HepG2 (cell line): Measurements from ENCODE around the gene ECSCR. TPM values are rescaled to one million over a fixed set of nuclear protein-coding genes. Genes with fewer than 3 reads are reported as not detected.

Experiments
- ATAC-seq: fragments of 200-7000 bp; cut with Tn5 transposase; 3 replicates; pipeline ENCODE4 v1.9.1; 2020; ENCODE audit warnings: mild to moderate bottlenecking, moderate library complexity
- BruUV-seq: library from RNA; stranded (reverse); fragments of 400-500 nt; replicated peaks from 2 replicates; lab custom pipeline; 2021; lab: Mats Ljungman, UMichigan
- CTCF ChIA-PET: fragments of 300-600 bp; formaldehyde crosslinking; extraction: SDS; loops from one replicate; lab custom pipeline; 2021; ENCODE audit warnings: low total read pairs, inconsistent platforms, low intra/inter-chr PET ratio; lab: Yijun Ruan, JAX
- POLR2A ChIA-PET: fragments of 350-600 bp; sonication (Branson Sonifier 250); formaldehyde crosslinking; loops from one replicate; lab custom pipeline; 2020; ENCODE audit warnings: antibody characterized with exemption, inconsistent platforms; lab: Yijun Ruan, JAX
- DNase-seq: peaks from one replicate; pipeline ENCODE4 v3.0.0-alpha.2; 2015; ENCODE audit warnings: low spot score
- FAIRE-seq: peaks from 3 replicates; lab custom pipeline; 2011; peaks lifted over from hg19 to GRCh38; lab: Jason Lieb, UNC
- H2AFZ ChIP-seq: one replicate; pipeline ENCODE4 v1.6.1; 2011; ENCODE audit warnings: low read length, inconsistent platforms
- H3K27ac ChIP-seq: fragments of 300-600 bp; 3 replicates; pipeline ENCODE4 v1.8.0; 2011; ENCODE audit warnings: mixed run types, mild to moderate bottlenecking, mixed read lengths, low read length, inconsistent platforms; ENCODE audit not compliant: insufficient read depth; ENCODE audit errors: extremely low read length
- H3K27me3 ChIP-seq, 2 experiments: fragments of 200-600 bp in 1 of 2; 2 replicates in 1 of 2; 3 replicates in 1 of 2; pipeline versions ENCODE4 v1.6.0 to v1.8.0; 2011; ENCODE audit warnings: low read length in 2 of 2, mild to moderate bottlenecking in 2 of 2, moderate library complexity in 2 of 2, inconsistent platforms in 1 of 2; ENCODE audit not compliant: insufficient read depth in 2 of 2, control insufficient read depth in 1 of 2
- H3K36me3 ChIP-seq, 2 experiments: fragments of 200-600 bp in 1 of 2; replicated peaks in 1 of 2; 2 replicates in 1 of 2; 3 replicates in 1 of 2; pipeline versions ENCODE4 v1.5.1 to v1.8.0; 2011; ENCODE audit warnings: low read length in 2 of 2, inconsistent platforms in 1 of 2; ENCODE audit not compliant: insufficient read depth in 2 of 2, control insufficient read depth in 1 of 2
- H3K4me1 ChIP-seq: 2 replicates; pipeline ENCODE4 v1.5.1; 2012; ENCODE audit warnings: low read length, inconsistent platforms; ENCODE audit not compliant: insufficient read depth
- H3K4me2 ChIP-seq: 2 replicates; pipeline ENCODE4 v1.6.0; 2011; ENCODE audit warnings: low read depth, low read length, inconsistent platforms
- H3K4me3 ChIP-seq, 3 experiments: fragments of 200-600 bp in 1 of 3; sonication (generic), shearing (Covaris generic) in 1 of 3; replicated peaks in 1 of 3; 2 replicates each; pipeline ENCODE4 v1.5.1; 2011 to 2016; ENCODE audit warnings: low read length in 3 of 3, inconsistent platforms in 2 of 3, low read depth in 2 of 3, mild to moderate bottlenecking in 2 of 3, control low read depth in 1 of 3, mixed read lengths in 1 of 3; ENCODE audit not compliant: insufficient read depth in 1 of 3
- H3K79me2 ChIP-seq: one replicate; pipeline ENCODE4 v1.6.1; 2011; ENCODE audit warnings: low read length, inconsistent platforms; ENCODE audit not compliant: insufficient read depth
- H3K9ac ChIP-seq: 2 replicates; pipeline ENCODE4 v1.6.0; 2011; ENCODE audit warnings: mild to moderate bottlenecking, low read depth, low read length, inconsistent platforms; ENCODE audit not compliant: insufficient read depth
- H3K9me3 ChIP-seq: 2 replicates; pipeline ENCODE4 v1.5.1; 2012; ENCODE audit warnings: mild to moderate bottlenecking, low read length
- H4K20me1 ChIP-seq: 2 replicates; pipeline ENCODE4 v1.6.0; 2011; ENCODE audit warnings: inconsistent platforms, mild to moderate bottlenecking, low read length, moderate library complexity; ENCODE audit not compliant: insufficient read depth
- ESRRA ChIP-seq: sonication (generic); formaldehyde crosslinking; IDR thresholded peaks from 2 replicates; pipeline ENCODE4 v1.5.1; 2020; ENCODE audit warnings: mild to moderate bottlenecking, low read depth, missing genetic modification reagents
- NCOA5 ChIP-seq: sonication (generic); formaldehyde crosslinking; IDR thresholded peaks from 2 replicates; pipeline ENCODE4 v1.4.0; 2020; ENCODE audit warnings: missing genetic modification reagents
- NFIC ChIP-seq: IDR thresholded peaks from 2 replicates; pipeline ENCODE4 v1.6.1; 2012; ENCODE audit warnings: mild to moderate bottlenecking, low read length, inconsistent platforms
- RARA ChIP-seq: IDR thresholded peaks from 2 replicates; pipeline ENCODE4 v1.6.1; 2016; ENCODE audit warnings: missing genetic modification reagents, missing compliant biosample characterization
- SPEN ChIP-seq: sonication (generic); formaldehyde crosslinking; IDR thresholded peaks from 2 replicates; pipeline ENCODE4 v1.5.1; 2020; ENCODE audit warnings: low read depth, mild to moderate bottlenecking, missing genetic modification reagents
- ZFY ChIP-seq: sonication (generic); formaldehyde crosslinking; IDR thresholded peaks from 2 replicates; pipeline ENCODE4 v1.4.0; 2020; ENCODE audit warnings: missing genetic modification reagents
- ZNF33A ChIP-seq: sonication (generic); formaldehyde crosslinking; IDR thresholded peaks from 2 replicates; pipeline ENCODE4 v1.5.1; 2020; ENCODE audit warnings: missing genetic modification reagents, mild to moderate bottlenecking, moderate library complexity, borderline replicate concordance
- WGBS: methylation state at CpG from one replicate; pipeline ENCODE4 v1.1.6; 2017; ENCODE audit warnings: low lambda C conversion rate; 5-methylcytosine and 5-hydroxymethylcytosine counted together
- in situ Hi-C: cut with HindIII; loops from 2 replicates; pipeline ENCODE4 v1.10.0; 2017; ENCODE audit warnings: low pct_unique_long_range_greater_than_20kb; ENCODE audit not compliant: extremely low pct_ligation_motif_present
- intact Hi-C: fragments of 100-400 bp; cut with micrococcal nuclease; formaldehyde crosslinking; loops from one replicate; pipeline ENCODE4 v1.10.0; 2022; ENCODE audit not compliant: unreplicated experiment
- polyA plus RNA-seq, 8 experiments: library from polyadenylated mRNA; depleted of rRNA in 3 of 8; stranded (reverse) in 7 of 8; unstranded in 1 of 8; fragments of >200 nt; fragmentation: Illumina TruSeq in 4 of 8; extraction: Trizol in 4 of 8; gene quantifications; 2 replicates each; pipeline versions ENCODE4 v1.2.1 to v1.2.3, GENCODE V29; 2011 to 2016; ENCODE audit warnings: low read depth in 4 of 8, missing spikeins in 1 of 8, mixed read lengths in 1 of 8; ENCODE audit not compliant: insufficient read depth in 1 of 8
- total RNA-seq, 5 experiments: library from RNA; depleted of rRNA; stranded (reverse); fragments of >200 nt; fragmentation: Illumina TruSeq; extraction: Trizol; gene quantifications; 2 replicates each; pipeline ENCODE4 v1.2.3, GENCODE V29; 2016; ENCODE audit warnings: low read depth in 1 of 5
- TF ChIP-seq, protein P1 (sequence below): IDR thresholded peaks from 2 replicates; pipeline ENCODE4 v1.6.1; 2016; ENCODE audit warnings: missing genetic modification reagents, missing compliant biosample characterization
- TF ChIP-seq, protein P2 (sequence below): sonication (generic); formaldehyde crosslinking; IDR thresholded peaks from 2 replicates; pipeline ENCODE4 v1.4.0; 2020; ENCODE audit warnings: low read depth, missing genetic modification reagents

The ECSCR gene
- total and polyA plus RNA-seq, 2 of the 13 experiments (the other 11 are each of a cell fraction or from before 2014, with no cell fraction given) = 0.18 TPM; not detected in 1

GRCh38 chr5:139457653-139458306 lies 4.8 kb downstream of the ECSCR start:
- Histone ChIP-seq H3K4me1 (peaks cover 32% of the 10 kb centered on the region), H3K27me3 (peaks cover 8 to 41% of the 10 kb centered on the region in 2 experiments), H3K27ac (no peak overlapping the region), H2AFZ (no peak overlapping the region), H3K79me2 (no peaks in the 10 kb centered on the region), H3K4me2 (no peak overlapping the region), H3K36me3 (no peaks in the 10 kb centered on the region), H4K20me1 (no peaks in the 10 kb centered on the region), H3K9ac (no peak overlapping the region), H3K4me3 (no peak overlapping the region), H3K9me3 (no peaks in the 10 kb centered on the region)
- CTCF ChIA-PET = no interaction called here
- no TSS peak for BruUV-seq
- WGBS = 44% methylated on average over 5 of the region's 5 CpGs
- intact Hi-C loops (no loop called here), in situ Hi-C loops (no loop called here)
- POLR2A ChIA-PET = interaction anchor here (1.4 kb wide), 1 partner anchor 19 kb away, joined by 5 read pairs; the partner anchor contains the start of gene DNAJC18
- no peak for TF ChIP-seq RARA
- no peak for TF ChIP-seq ZNF33A (CRISPR knock-in tag)
- no peak for TF ChIP-seq NCOA5
- TF ChIP-seq NFIC = no peak
- no peak; the same call in 2 of the 3 replicates for ATAC-seq
- no peak for DNase-seq
- FAIRE-seq = no peak

DNA sequence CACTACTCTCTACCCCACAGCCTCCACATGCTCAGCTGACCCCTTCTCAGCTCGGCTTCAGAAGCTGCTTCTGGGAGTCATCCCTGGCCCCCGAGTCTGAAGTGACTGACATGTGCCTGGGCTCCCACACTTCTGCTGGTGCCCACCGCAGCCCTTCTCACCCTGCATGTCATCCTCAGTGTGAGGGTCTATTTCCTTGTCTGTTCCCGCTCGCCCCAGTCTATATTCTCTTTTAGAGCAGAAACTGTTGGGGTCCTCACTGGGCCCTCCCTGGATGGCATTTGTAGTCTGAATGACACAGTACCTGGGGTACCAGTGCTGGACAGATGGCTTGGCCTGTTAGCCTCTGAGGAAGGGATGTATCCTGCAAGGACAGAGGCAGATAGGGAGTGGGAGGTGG lies 5.3 kb downstream of the ECSCR start:
- BruUV-seq = no TSS peak
- Histone ChIP-seq H4K20me1 (no peaks in the 10 kb centered on the region), H2AFZ (no peak overlapping the region), H3K9ac (no peak overlapping the region), H3K4me3 (no peak overlapping the region), H3K9me3 (no peaks in the 10 kb centered on the region), H3K27ac (no peak overlapping the region), H3K27me3 (peaks cover 8 to 41% of the 10 kb centered on the region in 2 experiments), H3K36me3 (no peaks in the 10 kb centered on the region), H3K4me1 (peaks cover 26% of the 10 kb centered on the region), H3K79me2 (no peaks in the 10 kb centered on the region), H3K4me2 (peak overlapping the region; percentile 20; the same call in 1 of the 2 replicates)
- TF ChIP-seq SPEN (CRISPR knock-in tag) (no peak), ZFY (CRISPR knock-in tag) (no peak), ESRRA (CRISPR knock-in tag) (no peak)
- TF ChIP-seq, protein P1, sequence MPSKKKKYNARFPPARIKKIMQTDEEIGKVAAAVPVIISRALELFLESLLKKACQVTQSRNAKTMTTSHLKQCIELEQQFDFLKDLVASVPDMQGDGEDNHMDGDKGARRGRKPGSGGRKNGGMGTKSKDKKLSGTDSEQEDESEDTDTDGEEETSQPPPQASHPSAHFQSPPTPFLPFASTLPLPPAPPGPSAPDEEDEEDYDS (CRISPR knock-in tag) = no peak
- TF ChIP-seq, protein P2, sequence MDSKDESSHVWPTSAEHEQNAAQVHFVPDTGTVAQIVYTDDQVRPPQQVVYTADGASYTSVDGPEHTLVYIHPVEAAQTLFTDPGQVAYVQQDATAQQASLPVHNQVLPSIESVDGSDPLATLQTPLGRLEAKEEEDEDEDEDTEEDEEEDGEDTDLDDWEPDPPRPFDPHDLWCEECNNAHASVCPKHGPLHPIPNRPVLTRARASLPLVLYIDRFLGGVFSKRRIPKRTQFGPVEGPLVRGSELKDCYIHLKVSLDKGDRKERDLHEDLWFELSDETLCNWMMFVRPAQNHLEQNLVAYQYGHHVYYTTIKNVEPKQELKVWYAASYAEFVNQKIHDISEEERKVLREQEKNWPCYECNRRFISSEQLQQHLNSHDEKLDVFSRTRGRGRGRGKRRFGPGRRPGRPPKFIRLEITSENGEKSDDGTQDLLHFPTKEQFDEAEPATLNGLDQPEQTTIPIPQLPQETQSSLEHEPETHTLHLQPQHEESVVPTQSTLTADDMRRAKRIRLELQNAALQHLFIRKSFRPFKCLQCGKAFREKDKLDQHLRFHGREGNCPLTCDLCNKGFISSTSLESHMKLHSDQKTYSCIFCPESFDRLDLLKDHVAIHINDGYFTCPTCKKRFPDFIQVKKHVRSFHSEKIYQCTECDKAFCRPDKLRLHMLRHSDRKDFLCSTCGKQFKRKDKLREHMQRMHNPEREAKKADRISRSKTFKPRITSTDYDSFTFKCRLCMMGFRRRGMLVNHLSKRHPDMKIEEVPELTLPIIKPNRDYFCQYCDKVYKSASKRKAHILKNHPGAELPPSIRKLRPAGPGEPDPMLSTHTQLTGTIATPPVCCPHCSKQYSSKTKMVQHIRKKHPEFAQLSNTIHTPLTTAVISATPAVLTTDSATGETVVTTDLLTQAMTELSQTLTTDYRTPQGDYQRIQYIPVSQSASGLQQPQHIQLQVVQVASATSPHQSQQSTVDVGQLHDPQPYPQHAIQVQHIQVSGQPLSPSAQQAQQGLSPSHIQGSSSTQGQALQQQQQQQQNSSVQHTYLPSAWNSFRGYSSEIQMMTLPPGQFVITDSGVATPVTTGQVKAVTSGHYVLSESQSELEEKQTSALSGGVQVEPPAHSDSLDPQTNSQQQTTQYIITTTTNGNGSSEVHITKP (CRISPR knock-in tag) = no peak
- POLR2A ChIA-PET = interaction anchor here (1.4 kb wide), 1 partner anchor 18 kb away, joined by 5 read pairs; the partner anchor contains the start of gene DNAJC18
- FAIRE-seq (no peak), ATAC-seq (no peak), DNase-seq (no peak)
- intact Hi-C loops (no loop called here), in situ Hi-C loops (no loop called here)
- CTCF ChIA-PET = no interaction called here
- WGBS = 56% methylated on average over 5 of the region's 5 CpGs
